ENCODE measurements around the gene ADRM1. TPM values are rescaled to one million over a fixed set of nuclear protein-coding genes. Genes with fewer than 3 reads are reported as not detected.

The ADRM1 gene
- total RNA-seq, 1 donor from 2014 or later, result 75.5 TPM

DNA sequence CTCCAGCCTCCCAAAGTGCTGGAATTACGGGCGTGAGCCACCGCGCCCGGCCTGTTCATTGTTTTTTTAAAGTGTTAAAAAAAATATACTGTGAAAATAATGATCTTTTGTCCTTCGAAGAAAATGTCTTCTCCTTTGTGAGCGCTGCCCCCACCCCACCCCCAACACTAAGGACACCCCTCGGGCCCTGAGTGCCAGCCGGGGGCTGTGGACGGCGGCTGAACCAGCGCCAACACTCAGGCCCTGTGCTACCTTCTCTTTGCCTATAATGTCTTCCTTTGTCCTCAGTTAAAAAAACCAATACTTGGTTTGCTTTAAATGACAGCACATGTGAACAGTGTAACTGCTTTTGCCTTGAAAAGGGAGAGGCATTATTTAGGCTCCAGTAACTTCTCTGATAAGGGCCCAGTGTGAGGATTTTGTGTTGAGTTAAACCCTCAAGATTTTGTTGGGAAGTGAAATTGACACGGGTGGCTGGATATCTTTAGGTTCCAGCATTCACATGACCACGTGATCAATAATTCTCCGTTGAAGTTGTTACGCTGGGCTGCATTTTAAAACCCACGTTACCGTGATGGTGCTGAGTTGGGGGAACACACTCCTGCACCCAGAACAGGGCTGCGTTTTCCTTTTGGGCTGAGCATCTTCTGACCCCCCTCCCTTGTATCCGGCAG lies 9.5 kb upstream of the ADRM1 start:
- DNase-seq (no peak), ATAC-seq (no peak)
- intact Hi-C loops (cut with micrococcal nuclease), result no loop called here

DNA sequence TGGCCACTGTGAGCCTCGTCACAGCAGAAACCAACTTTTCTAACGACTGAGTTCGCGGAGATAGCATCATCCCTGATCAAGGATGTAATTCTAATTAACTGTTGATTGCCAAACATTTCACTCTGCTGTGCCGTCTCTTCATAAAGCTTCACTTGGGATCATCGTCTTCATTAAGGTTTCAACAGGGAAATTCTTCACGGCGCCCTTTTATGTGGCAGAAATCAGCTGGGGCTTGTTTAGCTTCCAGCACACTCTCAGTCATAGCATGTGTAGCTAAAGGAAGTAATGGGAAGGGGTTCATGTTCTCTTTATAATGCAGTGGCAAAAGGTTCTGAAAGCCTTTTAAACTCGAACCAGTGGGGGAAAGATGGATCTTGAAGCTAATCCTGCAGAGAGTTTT lies 8.9 kb upstream of the ADRM1 start:
- intact Hi-C loops (cut with micrococcal nuclease), result no loop called here
- DNase-seq (no peak), ATAC-seq (no peak)

DNA sequence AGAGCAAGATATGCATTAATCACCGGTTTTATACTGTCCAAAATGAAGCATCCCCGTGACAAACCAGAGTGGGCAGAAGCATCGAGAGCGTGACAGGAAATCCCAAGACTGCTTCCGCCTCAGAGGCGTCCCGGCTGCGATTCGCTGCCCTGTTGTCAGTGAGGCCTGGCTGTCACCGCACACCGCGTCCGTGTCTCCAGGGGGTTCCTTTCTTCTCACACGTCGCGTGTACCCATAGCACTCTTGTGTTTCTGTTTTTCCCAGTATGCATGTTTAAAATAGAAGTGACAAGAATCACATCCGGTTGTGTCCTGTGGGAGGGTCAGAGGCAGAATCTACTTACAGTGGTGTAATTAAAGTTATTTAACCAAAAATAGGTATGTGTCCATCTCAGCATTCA lies 8.3 kb upstream of the ADRM1 start:
- ATAC-seq (no peak), DNase-seq (no peak)
- intact Hi-C loops (cut with micrococcal nuclease), result no loop called here

DNA sequence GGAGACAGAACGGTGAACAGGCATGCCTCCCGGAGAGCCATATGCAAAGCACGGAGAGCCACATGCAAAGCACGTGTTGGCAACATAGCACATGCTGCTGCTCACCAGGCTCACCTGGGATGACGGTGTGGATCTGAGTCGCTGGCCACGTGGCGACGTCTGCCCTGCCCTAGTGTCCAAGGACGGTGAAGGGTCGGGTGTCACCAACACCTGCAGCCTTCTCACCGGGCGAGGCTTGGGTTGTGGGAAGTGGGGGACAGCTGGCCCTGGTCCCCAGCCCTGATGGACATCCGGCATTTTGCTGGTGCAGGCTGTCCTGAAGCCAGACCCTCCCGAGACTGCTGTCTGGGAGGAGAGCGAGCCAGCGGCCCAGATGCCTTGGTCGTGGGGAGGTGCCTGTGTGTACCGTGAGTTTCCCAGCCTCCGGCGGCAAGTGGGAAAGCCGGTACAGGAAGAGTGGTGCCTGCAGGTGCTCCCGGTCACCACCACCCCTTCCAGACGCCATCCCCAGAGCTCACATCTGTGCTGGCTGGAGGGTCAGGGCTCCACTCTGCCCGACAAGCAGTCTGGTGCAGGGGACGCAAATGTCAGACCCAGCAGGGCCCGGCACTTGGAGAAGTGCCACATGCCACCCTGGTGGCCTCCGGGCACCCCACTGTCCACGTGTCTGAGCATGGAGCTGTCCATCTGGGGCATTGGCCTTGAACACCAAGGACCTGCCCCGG lies 5.9 kb upstream of the ADRM1 start:
- ATAC-seq (no peak), DNase-seq (no peak)
- intact Hi-C loops (cut with micrococcal nuclease), result no loop called here

DNA sequence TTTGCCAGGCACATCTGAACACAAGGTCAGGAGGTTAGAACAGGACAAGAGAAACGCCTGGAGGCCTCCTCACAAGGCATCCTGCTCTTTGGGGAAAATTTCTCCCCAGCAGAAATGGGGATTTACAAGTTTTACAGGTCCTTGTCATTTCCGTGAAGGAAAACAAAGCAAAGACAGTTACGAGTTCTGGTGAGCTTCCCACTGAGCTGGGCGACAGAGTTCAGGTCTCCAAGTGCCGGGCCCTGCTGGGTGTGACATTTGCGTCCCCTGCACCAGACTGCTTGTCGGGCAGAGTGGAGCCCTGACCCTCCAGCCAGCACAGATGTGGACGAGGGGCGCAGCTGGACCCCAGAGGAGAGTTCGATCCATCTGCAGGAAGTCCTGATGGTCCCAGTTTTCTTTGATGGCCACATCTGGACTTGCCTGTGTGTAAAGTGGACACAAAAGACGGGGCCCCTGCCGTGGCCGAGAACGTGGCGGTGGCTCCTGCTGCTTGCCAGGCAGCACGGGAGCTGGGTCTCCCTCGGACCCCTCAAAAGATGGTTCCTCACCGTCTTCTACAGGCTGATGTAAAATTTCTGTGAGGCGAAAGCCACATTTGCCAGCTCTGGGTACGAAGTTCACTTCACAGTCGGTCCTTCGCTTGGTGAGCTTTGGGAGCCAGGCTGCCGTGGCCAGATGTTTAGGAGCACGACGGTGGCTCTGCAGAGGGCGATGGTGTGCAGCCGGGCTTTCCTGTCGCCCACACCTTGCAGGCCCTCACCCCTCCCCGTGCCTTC lies 5.2 kb upstream of the ADRM1 start:
- no peak for DNase-seq
- ATAC-seq, result no peak
- intact Hi-C loops (cut with micrococcal nuclease), result no loop called here

DNA sequence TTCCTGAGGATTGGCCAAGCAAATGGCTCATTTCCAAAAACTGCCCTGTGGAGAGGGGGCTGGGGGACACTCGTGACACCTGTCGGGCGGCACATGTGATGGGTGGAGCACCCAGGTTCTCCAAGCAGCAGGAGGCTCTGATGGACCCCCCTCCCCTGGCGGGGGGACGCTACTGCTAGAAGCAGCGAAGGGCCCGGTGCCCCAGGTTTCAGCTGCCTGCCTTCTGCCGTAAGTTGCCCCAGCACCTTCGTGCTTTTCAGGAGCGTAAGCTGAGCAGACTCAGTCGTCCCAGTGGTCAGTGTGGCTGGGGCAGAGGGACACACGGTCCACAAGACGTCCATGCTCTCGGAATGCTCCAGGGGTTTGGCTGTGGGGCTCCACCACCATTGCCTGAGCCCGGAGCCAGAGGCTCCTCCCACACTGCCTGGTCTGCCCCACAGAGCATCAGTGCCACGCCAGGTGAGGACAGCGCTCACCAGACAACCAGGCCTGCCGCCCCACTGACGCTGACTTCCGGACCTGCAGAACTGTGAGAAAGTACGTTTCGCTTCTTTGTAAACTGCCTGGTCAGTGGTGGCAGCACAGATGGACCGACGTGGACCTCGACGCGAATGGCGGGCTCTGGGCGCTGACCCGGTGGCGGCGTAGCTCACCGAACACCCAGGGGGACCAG lies 4.1 kb upstream of the ADRM1 start:
- no peak for DNase-seq

DNA sequence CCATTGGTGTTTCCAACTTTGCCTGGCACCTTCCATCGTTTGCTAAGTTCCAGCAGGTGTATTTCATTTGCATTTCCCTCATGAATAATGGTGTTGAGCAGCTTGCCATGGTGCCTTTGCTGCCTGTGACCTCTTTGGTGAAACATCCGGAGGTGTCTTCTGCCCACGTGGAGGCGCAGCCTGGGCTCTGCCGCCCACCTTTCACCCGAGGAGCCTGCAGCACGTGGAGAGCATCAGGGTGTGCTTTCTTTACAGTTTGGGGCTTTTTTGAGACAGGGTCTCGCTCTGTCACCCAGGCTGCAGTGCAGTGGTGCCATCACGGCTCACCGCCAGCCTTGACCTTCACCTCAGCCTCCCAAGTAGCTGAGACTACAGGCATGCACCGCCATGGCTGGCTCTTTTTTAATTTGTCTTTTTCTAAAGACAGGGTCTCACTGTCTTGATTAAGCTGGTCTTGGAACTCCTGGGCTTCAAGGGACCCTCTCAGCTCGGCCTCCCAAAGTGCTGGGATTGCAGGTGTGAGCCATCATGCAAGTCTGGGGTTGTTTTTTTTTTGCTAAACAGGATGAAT lies 3.0 kb upstream of the ADRM1 start:
- ATAC-seq, result no peak
- intact Hi-C loops (cut with micrococcal nuclease), result loop anchor here (5.0 kb wide), 1 partner anchor 83 kb away; no protein-coding TSS in a partner anchor

More for the DNA sequence above, 4.1 kb upstream of the ADRM1 start:
- ATAC-seq, result no peak
- intact Hi-C loops (cut with micrococcal nuclease), result no loop called here

DNA sequence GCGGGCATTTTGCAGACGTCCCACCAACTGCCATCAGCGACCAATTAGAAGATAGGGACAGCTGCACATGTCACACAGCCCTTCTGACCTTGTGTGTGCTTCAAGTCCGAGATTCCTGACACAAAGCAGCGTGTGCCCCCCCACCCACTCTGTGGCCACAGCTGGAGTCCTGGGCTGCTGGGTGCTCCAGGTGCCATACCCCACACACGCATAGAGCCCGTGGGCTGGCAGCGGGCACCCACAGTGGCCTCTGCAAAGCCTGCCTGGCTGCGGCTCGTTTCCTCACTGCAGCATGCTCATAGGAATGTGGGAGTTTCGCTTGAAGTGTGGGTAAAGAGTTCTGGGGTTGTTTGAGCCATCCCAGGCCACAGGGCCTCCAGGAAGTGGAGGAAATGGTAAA lies 2.5 kb upstream of the ADRM1 start:
- ATAC-seq, result no peak
- intact Hi-C loops (cut with micrococcal nuclease), result loop anchor here (5.0 kb wide), 1 partner anchor 82 kb away; no protein-coding TSS in a partner anchor
- DNase-seq, result no peak

More for the DNA sequence above, 3.0 kb upstream of the ADRM1 start:
- DNase-seq, result no peak

DNA sequence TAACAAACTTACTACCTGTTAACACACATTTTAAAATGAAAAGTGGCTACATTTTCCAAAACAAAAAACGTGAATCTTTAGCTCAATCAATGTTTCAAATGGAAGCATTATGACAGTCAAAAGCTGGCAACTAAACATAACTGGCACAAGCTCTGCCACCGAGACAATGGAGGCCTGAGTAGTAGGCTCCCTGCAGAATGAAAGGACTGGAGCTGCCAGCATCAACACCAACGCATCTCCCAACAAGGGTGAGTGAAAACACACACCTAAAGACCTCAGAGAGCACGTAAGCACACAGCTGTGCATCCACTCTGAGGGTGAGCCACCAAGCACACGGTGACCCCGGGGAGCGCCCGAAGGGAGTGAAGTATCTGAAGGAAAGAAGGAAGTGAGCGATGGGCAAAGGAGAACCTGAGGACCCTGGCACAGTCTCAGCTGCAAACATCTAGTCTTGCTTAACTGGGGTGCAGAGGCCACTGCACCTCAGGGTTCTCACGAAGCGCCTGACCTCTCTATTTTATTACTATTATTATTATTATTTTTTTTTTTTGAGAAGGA lies 1.6 kb upstream of the ADRM1 start:
- no peak for DNase-seq
- intact Hi-C loops (cut with micrococcal nuclease), result loop anchor here (5.0 kb wide), 1 partner anchor 81 kb away; no protein-coding TSS in a partner anchor

DNA sequence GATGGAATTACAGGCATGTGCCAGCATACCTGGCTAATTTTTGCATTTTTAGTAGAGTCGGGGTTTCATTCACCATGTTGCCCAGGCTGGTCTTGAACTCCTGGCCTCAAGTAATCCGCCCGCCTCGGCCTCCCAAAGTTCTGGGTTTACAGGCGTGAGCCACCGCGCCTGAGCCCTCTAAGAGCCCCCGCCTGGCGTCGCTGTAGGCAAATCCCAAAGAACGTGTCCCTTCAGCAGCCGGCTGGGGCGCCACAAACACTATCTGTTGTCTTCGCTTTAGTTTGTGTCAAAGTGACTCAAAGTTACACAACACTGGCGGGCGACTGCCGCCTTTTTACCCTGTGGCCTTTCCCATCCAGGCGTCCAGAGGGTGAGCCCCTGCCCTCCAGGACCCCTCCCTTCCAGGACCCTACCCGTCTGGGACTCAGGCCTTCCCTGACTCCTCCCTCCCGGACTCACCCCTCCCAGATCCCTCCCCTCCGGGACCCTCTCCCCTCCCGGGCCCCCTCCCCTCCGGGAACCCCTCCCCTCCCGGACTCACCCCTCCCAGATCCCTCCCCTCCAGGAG lies 940 bp upstream of the ADRM1 start:
- intact Hi-C loops (cut with micrococcal nuclease), result loop anchor here (5.0 kb wide), 1 partner anchor 80 kb away; no protein-coding TSS in a partner anchor
- peak; percentile 76 for ATAC-seq

More for the DNA sequence above, 1.6 kb upstream of the ADRM1 start:
- no peak for ATAC-seq

DNA sequence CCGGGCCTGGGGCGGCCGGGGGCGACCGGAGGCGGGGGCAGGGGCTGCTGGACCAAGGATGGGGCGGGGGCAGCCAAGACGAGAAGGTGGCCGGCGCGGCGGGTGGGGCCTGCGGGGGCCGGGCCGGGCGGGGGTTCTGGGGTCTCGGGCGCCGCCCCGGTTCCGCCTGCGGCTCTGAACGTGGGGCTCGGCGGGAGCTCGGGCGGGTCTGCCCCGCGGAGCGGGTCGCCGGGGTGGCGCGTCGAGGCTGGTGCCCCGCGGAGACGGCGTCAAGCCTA lies 204 bp downstream of the ADRM1 start:
- ATAC-seq (no peak), DNase-seq (no peak)
- intact Hi-C loops (cut with micrococcal nuclease), result loop anchor here (5.0 kb wide), 1 partner anchor 79 kb away; no protein-coding TSS in a partner anchor

More for the DNA sequence above, 940 bp upstream of the ADRM1 start:
- DNase-seq, result peak; percentile 95

DNA sequence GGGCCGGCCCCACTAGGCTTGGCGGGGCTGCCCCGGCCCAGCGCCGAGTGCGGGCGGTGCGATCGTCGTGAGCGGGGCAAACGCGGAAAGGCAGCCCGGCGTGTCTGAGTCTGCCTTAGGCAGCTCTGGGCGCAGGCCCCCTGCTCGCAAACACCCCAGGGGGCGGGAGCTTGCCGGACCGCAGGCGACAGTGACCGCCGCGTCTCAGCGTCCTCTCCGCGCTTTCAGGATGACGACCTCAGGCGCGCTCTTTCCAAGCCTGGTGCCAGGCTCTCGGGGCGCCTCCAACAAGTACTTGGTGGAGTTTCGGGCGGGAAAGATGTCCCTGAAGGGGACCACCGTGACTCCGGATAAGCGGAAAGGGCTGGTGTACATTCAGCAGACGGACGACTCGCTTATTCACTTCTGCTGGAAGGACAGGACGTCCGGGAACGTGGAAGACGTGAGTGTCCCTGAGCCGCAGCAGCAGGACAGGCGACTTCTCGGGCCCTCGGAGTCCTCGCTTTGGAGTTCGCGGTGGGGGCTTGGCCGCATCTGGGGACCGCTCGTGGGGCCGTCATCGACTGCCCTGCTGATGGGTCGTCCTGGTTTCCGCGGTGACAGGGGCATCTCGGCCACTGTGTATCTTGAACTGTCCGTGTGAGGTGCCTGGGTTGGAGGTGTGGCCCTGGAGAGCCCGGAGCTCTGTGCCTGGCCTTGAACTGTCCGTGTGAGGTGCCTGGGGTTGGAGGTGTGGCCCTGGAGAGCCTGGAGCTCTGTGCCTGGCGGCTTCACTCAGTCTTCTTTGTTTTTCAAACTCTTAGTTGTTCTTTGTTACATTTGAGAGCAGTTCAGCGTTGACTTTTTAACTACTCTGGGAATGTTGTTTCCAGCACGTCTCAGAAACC lies 786 bp downstream of the ADRM1 start:
- intact Hi-C loops (cut with micrococcal nuclease), result loop anchor here (5.0 kb wide), 1 partner anchor 79 kb away; no protein-coding TSS in a partner anchor
- DNase-seq (peak; percentile 52), ATAC-seq (no peak)

DNA sequence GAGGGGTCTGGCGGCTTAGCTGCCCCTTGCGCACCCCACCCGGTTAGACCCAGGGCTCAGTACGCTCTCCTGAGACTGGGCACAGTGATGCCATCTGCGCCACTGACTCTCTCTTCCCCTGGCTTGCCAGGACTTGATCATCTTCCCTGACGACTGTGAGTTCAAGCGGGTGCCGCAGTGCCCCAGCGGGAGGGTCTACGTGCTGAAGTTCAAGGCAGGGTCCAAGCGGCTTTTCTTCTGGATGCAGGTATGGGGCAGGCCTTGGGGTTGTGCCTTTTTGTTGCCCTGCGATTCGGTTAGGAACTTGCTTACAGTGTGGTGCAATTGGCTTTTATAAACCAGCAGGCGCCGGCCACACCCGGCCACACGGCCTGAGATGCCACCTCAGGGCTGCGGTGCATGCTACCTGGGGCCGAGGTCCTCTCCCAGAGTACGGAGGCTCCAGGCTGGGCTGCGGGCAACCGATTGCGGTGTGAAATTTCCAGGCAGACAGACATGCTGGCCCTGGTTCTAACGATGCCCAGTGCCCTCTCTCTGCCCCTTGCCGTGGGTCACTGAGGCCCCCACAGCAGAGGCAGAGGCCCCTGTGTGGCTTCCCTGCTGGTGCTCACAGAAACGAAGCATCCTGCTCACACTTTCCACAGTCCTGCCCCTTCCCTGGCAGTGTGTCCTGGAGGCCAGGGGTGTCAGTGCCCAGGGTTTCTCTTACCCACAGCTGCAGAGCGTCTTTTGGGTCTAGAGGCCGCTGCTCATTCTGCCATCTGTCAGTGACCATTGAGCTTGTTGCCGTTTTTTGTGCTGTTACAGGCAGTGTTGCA lies 1.7 kb downstream of the ADRM1 start:
- intact Hi-C loops (cut with micrococcal nuclease), result loop anchor here (5.0 kb wide), 1 partner anchor 78 kb away; no protein-coding TSS in a partner anchor
- ATAC-seq (no peak), DNase-seq (no peak)

DNA sequence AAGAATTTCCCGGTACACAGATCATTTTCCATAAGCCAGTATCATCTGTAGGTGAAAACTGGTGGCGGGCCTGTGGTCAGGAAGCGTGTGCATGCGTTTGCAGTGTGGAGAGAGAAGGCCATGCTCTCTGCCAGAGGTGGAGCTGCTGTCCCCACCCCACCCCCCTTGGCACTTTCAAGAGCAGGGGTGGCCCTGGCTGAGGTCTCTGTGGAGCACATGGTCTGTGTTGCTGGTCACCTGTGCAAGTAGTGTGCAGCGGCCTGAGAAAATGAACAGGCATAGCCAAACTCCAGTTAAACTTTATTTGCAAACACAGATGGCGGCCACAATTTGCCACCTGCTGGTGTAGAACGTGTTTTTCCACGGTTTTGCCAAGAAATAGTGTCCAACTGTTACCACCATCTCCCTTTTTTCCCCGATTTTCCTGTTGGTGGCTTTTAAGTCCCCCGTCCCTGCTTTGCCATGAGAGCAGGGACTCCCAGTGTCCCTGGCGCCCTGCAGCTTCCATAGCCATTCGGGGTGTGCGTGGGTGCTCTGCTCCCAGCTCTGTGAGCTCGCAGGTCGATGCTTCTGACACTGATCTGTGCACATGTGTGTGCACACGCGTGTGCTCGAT lies 2.5 kb downstream of the ADRM1 start:
- intact Hi-C loops (cut with micrococcal nuclease), result no loop called here
- DNase-seq, result no peak
- ATAC-seq, result no peak

DNA sequence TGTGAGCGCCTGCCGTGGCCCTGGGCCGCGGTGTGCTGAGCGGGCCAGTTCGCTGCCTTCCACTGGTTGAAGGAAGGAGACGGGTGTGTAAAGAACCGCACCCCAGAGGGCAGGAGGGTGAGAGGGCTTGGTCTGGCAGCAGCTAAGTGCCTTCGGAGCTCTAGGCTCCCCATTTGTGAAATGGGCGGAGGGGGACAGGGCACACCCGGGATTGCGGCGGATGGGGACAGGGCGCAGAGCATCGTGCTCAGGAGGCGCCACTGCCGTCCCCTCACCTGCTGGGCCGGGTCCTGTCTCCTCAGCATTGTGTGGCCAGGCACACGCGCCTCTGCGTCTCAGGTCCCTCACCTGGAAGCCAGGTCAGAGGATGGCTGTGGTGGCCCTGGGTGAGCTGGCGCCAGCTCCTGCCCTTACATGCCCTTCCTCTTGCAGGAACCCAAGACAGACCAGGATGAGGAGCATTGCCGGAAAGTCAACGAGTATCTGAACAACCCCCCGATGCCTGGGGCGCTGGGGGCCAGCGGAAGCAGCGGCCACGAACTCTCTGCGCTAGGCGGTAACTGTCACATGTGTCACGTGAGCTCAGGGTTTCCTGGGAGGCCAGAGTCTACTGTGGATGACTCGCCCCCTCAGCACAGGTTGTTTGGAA lies 3.1 kb downstream of the ADRM1 start:
- DNase-seq (no peak), ATAC-seq (no peak)
- intact Hi-C loops (cut with micrococcal nuclease), result no loop called here

Data from left ventricle myocardium superior (tissue), 1 donor.